Ectodermal cell (in vitro differentiated cells): Measurements from ENCODE around the gene RHOA.
A peak's percentile ranks its signal among the peaks of the same experiment; 100 is the strongest.
"Not testable (repeated sequence)": the region's sequence is repeated elsewhere in the genome, so short reads cannot be mapped to it uniquely, and the experiment has no call there.

Source experiments
- H3K27ac ChIP-seq: 2 replicates; pipeline ENCODE4 v1.7.0; 2013; ENCODE audit warnings: mild to moderate bottlenecking, low read depth, low read length; ENCODE audit not compliant: insufficient read depth, poor library complexity, severe bottlenecking
- H3K27me3 ChIP-seq: 2 replicates; pipeline ENCODE4 v1.7.0; 2013; ENCODE audit warnings: mild to moderate bottlenecking, low read length; ENCODE audit not compliant: insufficient read depth, control insufficient read depth, poor library complexity, severe bottlenecking
- H3K36me3 ChIP-seq: one replicate; pipeline ENCODE4 v1.7.0; 2013; ENCODE audit warnings: low read length; ENCODE audit not compliant: control insufficient read depth, insufficient read depth
- H3K4me1 ChIP-seq: one replicate; pipeline ENCODE4 v1.7.0; 2013; ENCODE audit warnings: low read length; ENCODE audit not compliant: control insufficient read depth, insufficient read depth
- H3K4me3 ChIP-seq: 2 replicates; pipeline ENCODE4 v1.7.0; 2013; ENCODE audit warnings: low read depth, low read length, control low read depth; ENCODE audit not compliant: insufficient read depth
- H3K9me3 ChIP-seq: 2 replicates; pipeline ENCODE4 v1.7.0; 2013; ENCODE audit warnings: mild to moderate bottlenecking, low read length, moderate library complexity; ENCODE audit not compliant: control insufficient read depth
- WGBS, 2 experiments: methylation state at CpG; one replicate each; pipeline ENCODE4 v1.1.7; 2013; ENCODE audit warnings: missing lambda C conversion rate in 2 of 2; 5-methylcytosine and 5-hydroxymethylcytosine counted together

RHOA gene

GRCh38 chr3:49412632-49413337 is 1.0 kb upstream of the RHOA start:
- Histone ChIP-seq H3K36me3 (no peaks in the 10 kb centered on the region), H3K4me1 (peaks cover 5% of the 10 kb centered on the region), H3K27me3 (no peaks in the 10 kb centered on the region), H3K27ac (peak overlapping the region; percentile 58), H3K9me3 (no peaks in the 10 kb centered on the region), H3K4me3 (peak overlapping the region; percentile 72)
- WGBS, 2 experiments: 57 to 59% methylated on average over 16 of the region's 16 CpGs

GRCh38 chr3:49411535-49411967 is 225 bp downstream of the RHOA start:
- H3K9me3 ChIP-seq: no peaks in the 10 kb centered on the region
- WGBS, 2 experiments: 0% methylated on average over 59 of the region's 59 CpGs

GRCh38 chr3:49410846-49411534 is 786 bp downstream of the RHOA start:
- Histone ChIP-seq H3K4me1 (peaks cover 5% of the 10 kb centered on the region), H3K9me3 (no peaks in the 10 kb centered on the region), H3K36me3 (no peaks in the 10 kb centered on the region), H3K4me3 (peak overlapping the region; percentile 72), H3K27ac (peak overlapping the region; percentile 90), H3K27me3 (no peaks in the 10 kb centered on the region)
- 1 to 2% methylated on average over 33 of the region's 33 CpGs for WGBS, 2 experiments

More at GRCh38 chr3:49411535-49411967, 225 bp downstream of the RHOA start:
- H3K4me1 ChIP-seq: peaks cover 5% of the 10 kb centered on the region
- no peaks in the 10 kb centered on the region for H3K36me3 ChIP-seq
- H3K27me3 ChIP-seq: no peaks in the 10 kb centered on the region
- peak overlapping the region; percentile 72 for H3K4me3 ChIP-seq
- peak overlapping the region; percentile 90 for H3K27ac ChIP-seq

GRCh38 chr3:49410066-49410845 is 1.5 kb downstream of the RHOA start:
- H3K4me3 ChIP-seq: peak overlapping the region; percentile 72
- H3K4me1 ChIP-seq: peaks cover 5% of the 10 kb centered on the region
- WGBS, 2 experiments: 59 to 72% methylated on average over 3 to 4 of the region's 4 CpGs
- no peaks in the 10 kb centered on the region for H3K9me3 ChIP-seq
- H3K27ac ChIP-seq: no peak overlapping the region
- H3K27me3 ChIP-seq: no peaks in the 10 kb centered on the region
- H3K36me3 ChIP-seq: no peaks in the 10 kb centered on the region

- Histone ChIP-seq H3K4me3 (no peak overlapping the region), H3K27ac (no peak overlapping the region), H3K27me3 (no peaks in the 10 kb centered on the region), H3K4me1 (no peaks in the 10 kb centered on the region), H3K36me3 (peaks cover 6% of the 10 kb centered on the region), H3K9me3 (no peaks in the 10 kb centered on the region)
- 93% methylated on average over 16 to 17 of the region's 17 CpGs for WGBS, 2 experiments
Measured at GRCh38 chr3:49406571-49407565, 4.9 kb downstream of the RHOA start.

GRCh38 chr3:49405570-49405969 is 6.2 kb downstream of the RHOA start:
- WGBS, 2 experiments: 95 to 97% methylated on average over 9 of the region's 9 CpGs

GRCh38 chr3:49403891-49404290 is 7.9 kb downstream of the RHOA start:
- Histone ChIP-seq H3K4me3 (no peak overlapping the region), H3K27me3 (no peaks in the 10 kb centered on the region), H3K36me3 (peaks cover 6% of the 10 kb centered on the region), H3K27ac (no peak overlapping the region), H3K9me3 (no peaks in the 10 kb centered on the region), H3K4me1 (no peaks in the 10 kb centered on the region)
- WGBS, 2 experiments: 94 to 95% methylated on average over 4 to 5 of the region's 5 CpGs

More at GRCh38 chr3:49405570-49405969, 6.2 kb downstream of the RHOA start:
- not testable (repeated sequence) for H3K4me3 ChIP-seq, H3K4me1 ChIP-seq, H3K27me3 ChIP-seq, H3K36me3 ChIP-seq, H3K9me3 ChIP-seq, H3K27ac ChIP-seq

- Histone ChIP-seq H3K4me1 (no peaks in the 10 kb centered on the region), H3K9me3 (no peaks in the 10 kb centered on the region), H3K36me3 (peaks cover 6% of the 10 kb centered on the region), H3K4me3 (no peak overlapping the region), H3K27ac (no peak overlapping the region), H3K27me3 (no peaks in the 10 kb centered on the region)
- WGBS, 2 experiments: 90 to 97% methylated on average over 1 to 2 of the region's 2 CpGs
Measured at GRCh38 chr3:49401766-49402165, 10.0 kb downstream of the RHOA start.

GRCh38 chr3:49399461-49399860 is 12.3 kb downstream of the RHOA start:
- Histone ChIP-seq H3K36me3 (peaks cover 6% of the 10 kb centered on the region), H3K4me1 (no peaks in the 10 kb centered on the region), H3K27ac (no peak overlapping the region), H3K27me3 (no peaks in the 10 kb centered on the region), H3K9me3 (no peaks in the 10 kb centered on the region), H3K4me3 (no peak overlapping the region)
- 96 to 98% methylated on average over 1 to 2 of the region's 3 CpGs for WGBS, 2 experiments
